Left forelimb (tissue), 1 donor: ENCODE results near the gene NDST1.
"Not testable (repeated sequence)": the region's sequence is repeated elsewhere in the genome, so short reads cannot be mapped to it uniquely, and the experiment has no call there.

Experiments
- DNase-seq: peaks from one replicate; pipeline ENCODE4 v3.0.0-alpha.2; 2018; ENCODE audit warnings: low spot score

The NDST1 gene

GRCh38 chr5:150507474-150508276 is at the start of gene NDST1:
TSS of gene NDST1 (plus strand) at chr5:150508131. CDS start at chr5:150521255, 13,124 bp downstream.
- DNase-seq = no peak

DNA sequence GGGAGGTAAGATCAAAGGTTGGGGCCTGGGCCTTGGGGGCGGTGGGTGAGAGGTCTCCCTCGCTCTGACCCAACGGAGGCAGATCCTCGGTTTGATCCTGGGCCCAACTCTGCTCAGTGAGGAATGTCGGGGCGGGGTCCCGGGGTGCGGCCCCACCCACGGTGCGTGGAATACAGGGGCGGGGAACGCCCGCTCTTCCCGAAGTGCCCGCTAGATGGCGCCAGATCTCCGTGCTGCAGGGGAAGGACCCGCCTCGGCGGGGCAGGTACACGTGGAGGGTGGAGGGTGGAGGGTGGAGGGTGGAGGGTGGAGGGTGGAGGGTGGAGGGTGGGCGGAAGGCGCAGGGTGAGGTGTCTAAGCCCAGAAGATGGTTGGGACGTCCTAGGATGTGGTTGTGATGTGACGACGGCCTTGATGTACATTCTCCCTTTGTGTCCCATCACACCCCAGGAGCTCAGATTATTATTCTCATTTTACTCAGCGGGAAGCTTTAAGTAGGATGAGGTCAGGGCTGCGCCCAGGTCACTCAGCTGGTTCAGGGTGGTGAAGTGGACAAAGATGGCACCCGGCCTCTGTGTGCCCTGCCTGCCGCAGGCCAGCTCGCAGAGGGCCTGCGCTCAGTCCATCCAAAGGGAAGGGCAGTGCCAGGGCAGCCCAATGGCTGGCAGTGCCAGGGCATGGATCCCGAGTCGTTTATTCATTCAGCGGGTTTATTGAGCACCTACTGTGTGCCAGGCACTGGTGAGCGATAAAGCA is 49.0 kb upstream of the NDST1 start:
- peak; percentile 89 for DNase-seq

GRCh38 chr5:150460781-150461180 is 47.1 kb upstream of the NDST1 start:
- DNase-seq = no peak

DNA sequence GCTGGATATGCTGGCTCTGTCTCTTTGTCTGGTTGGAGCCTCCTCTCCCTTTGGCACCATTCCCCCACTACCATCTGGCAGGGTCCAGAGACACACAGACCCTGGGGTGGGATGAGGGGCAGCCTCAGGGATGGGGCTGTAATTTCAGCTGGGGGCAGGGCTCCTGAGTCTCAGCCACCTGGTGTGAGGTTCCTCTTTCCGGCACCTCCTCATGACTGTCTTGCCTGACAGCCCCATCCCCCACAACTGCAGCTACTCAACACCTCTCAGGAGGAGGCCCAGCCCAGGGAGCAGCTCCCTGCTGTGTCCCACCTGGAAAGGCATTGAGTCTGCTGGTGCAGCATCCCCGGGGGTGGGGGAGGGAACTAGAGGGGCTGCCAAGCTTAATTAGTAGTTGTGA is 46.7 kb upstream of the NDST1 start:
- DNase-seq = no peak

GRCh38 chr5:150464554-150465012 is 43.3 kb upstream of the NDST1 start:
- no peak for DNase-seq

DNA sequence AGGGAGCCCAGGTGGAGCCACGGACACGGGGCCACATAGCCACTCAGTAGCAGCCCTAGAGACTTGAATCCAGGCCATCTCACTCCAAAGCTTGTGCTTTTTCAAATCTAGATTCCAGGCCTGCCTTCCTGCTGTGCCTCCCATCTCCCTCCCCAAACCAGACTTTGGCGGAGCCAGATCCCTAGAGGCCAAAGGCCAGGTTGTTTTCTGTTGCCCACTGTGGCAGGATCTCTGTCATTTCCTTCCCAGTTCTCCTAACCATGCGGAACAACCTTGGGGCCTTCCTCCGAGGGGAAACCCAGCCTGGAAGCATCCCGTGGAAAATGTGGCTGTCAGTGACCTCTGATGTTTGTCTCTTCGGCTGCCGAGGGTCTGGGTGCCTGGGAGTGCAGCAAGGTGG is 42.0 kb upstream of the NDST1 start:
- no peak for DNase-seq

DNA sequence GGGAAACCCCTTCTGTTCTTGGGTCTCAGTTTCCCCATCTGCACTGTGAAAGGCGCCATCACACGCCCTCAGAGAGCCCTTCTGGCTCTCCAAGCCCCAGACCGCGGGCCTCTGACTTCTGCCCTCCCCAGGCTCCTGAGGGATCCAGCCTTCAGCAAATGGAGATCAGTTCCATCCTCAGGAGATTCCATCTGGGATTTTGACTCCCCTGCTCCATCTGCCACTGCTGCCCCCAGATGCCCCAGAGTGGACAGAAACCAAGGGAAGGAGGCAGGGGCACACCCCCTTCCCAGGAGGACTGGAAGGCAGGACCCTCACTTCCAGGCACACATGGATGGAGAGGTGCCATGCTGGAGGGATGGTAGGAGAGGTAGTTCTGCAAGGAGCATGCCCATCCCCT is 39.7 kb upstream of the NDST1 start:
- DNase-seq = no peak

GRCh38 chr5:150469718-150470469 is 38.0 kb upstream of the NDST1 start:
- DNase-seq = no peak

- no peak for DNase-seq
Observed at GRCh38 chr5:150473673-150474358, 34.1 kb upstream of the NDST1 start.

DNA sequence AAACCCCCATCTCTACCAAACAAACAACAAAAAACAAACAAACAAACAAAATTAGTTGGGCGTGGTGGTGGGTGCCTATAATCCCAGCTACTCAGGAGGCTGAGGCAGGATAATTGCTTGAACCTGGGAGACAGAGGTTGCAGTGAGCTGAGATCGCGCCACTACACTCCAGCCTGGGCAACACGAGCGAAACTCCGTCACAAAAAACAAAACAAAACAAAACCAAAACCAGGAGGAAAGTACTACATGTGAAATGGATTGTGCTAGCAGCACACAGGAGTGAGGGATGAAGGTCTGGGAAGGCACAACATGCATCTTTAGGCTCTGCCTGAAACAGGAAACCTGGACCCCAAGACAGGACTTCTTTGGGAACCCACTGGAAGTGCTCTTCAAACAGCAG is 31.4 kb upstream of the NDST1 start:
- DNase-seq = not testable (repeated sequence)

DNA sequence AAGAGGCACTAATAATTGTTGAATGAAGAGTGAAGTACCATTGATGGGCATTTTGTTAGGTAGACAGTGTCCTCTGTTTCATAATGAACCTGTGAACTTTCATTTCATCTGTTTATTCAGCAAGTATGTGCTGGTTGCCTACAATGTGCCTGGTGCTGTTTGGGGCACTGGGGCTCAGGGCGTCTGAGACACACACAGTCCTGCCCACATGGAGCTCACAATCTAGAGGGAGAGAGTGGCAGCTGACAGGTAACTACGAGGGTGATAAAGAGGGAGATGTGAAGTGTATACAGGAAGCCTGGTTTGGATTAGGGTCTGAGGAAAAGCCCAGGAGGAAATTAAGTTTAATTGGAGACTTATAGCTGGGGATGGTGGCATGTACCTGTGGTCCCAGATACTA is 28.5 kb upstream of the NDST1 start:
- no peak for DNase-seq

- DNase-seq = no peak
Observed at GRCh38 chr5:150481708-150481965, 26.3 kb upstream of the NDST1 start.

GRCh38 chr5:150481972-150482406 is 25.9 kb upstream of the NDST1 start:
- DNase-seq = no peak

GRCh38 chr5:150484964-150485692 is 22.8 kb upstream of the NDST1 start:
- DNase-seq = no peak

- DNase-seq = peak; percentile 85
Observed at GRCh38 chr5:150485693-150486401, 22.1 kb upstream of the NDST1 start.

- DNase-seq = peak; percentile 87
Observed at GRCh38 chr5:150486402-150487198, 21.3 kb upstream of the NDST1 start.

DNA sequence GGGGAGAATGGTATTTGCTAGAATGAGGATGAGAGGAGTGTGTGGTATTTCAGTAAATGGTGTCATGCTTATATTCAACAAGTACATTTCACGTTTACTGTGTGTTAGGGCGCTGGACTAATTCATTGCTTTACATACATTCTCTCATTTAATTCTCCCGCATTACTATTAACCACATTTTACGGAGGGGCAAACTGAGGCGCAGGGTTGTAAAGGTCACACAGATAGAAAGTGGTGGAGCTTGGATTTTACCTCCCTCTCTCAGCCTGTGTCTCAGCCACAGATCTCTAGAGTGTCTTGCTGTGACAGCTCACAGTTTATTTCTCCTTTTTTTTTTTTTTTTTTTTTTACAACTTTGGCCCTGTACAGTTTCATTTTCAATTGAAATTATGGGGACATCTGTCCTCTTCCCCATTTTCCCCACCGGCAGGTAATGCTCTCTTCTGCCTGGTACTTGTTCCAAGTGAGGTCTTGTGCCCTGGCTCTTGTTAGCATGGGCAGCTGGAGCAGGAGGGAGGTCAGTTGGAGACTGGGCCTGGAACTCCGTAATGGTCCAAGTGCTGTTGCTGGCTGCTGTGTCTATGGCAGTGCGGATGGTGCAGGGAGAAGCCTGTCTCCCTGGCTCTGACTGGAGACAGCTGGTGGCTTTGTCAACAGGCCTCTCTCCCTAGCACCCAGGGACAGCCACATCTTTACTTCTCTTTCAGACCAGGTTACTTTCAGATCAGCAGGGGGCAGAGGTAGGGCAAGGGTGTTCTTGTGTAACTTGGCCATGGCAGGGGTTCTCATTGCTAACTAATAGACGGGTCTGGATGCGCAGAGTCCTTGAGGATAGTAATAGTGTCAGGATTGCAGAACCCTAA is 20.5 kb upstream of the NDST1 start:
- DNase-seq = no peak

DNA sequence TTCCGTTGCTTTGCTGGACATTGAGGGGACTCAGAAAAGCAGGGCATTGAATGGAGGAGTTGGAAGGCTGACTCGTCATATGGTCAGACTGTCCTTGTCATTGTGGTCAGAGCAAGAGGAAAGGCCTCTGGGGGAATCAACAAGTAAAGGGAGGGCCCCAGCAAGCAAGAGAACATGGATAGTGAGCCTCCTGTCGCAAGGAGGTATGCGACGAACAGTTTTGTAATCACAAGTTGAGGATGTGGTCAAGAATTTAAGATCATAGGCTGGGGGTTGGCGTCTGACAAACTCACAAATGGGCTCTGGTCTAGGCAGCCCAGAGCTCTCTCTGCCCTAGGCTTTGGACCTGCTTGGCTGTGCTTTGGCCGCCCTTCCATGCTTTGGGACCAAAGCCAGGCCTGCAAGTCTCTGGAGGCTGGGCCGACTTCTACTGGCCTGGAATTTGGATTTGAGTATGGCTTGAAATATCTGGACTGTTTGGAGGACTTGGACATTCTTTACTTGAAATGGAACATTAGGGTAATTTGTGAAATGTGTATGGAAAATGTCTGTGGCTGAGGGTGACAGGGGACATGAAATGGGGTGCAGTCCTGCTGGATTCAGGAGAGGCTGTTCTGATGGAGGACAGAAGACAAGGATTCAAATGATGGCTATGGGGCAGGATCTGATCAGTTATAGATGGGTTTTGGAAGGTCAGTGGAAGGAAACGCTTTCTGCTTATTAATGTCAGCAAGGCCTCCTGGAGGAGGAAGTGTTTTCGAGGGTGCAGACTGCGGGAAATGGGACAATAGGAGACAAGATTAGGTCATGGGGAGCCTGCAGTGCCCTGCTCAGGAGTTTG is 19.2 kb upstream of the NDST1 start:
- DNase-seq = no peak
